ENCODE data around the gene IMPG1.

The IMPG1 gene

GRCh38 chr6:75963569-75963968 lies 108.9 kb downstream of the IMPG1 start:
- Histone ChIP-seq H3K27ac (replicated peaks) (no peak overlapping the region), H3K4me3 (replicated peaks; ENCODE audit: insufficient read depth, low read length) (no peak overlapping the region), H3K27me3 (ENCODE audit: insufficient read depth, poor library complexity, severe bottlenecking) (no peaks in the 10 kb centered on the region)
- TF ChIP-seq POLR2AphosphoS5 (IDR thresholded peaks at IDR 0.05; ENCODE audit: low read depth) = no peak
- TF ChIP-seq GABPA (IDR thresholded peaks at IDR 0.05; ENCODE audit: low read depth) = no peak
- TF ChIP-seq, protein P1, sequence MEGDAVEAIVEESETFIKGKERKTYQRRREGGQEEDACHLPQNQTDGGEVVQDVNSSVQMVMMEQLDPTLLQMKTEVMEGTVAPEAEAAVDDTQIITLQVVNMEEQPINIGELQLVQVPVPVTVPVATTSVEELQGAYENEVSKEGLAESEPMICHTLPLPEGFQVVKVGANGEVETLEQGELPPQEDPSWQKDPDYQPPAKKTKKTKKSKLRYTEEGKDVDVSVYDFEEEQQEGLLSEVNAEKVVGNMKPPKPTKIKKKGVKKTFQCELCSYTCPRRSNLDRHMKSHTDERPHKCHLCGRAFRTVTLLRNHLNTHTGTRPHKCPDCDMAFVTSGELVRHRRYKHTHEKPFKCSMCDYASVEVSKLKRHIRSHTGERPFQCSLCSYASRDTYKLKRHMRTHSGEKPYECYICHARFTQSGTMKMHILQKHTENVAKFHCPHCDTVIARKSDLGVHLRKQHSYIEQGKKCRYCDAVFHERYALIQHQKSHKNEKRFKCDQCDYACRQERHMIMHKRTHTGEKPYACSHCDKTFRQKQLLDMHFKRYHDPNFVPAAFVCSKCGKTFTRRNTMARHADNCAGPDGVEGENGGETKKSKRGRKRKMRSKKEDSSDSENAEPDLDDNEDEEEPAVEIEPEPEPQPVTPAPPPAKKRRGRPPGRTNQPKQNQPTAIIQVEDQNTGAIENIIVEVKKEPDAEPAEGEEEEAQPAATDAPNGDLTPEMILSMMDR (IDR thresholded peaks at IDR 0.05; ENCODE audit: insufficient read depth, low read length) = no peak
- TF ChIP-seq SPI1 (IDR thresholded peaks at IDR 0.05; ENCODE audit: borderline replicate concordance, low read depth) = no peak
- DNase-seq (ENCODE audit: low read depth in 1 of 2, low spot score in 1 of 2) = no peak

GRCh38 chr6:75952128-75952527 lies 120.3 kb downstream of the IMPG1 start:
- Histone ChIP-seq H3K27me3 (ENCODE audit: insufficient read depth, poor library complexity, severe bottlenecking) (no peaks in the 10 kb centered on the region), H3K27ac (replicated peaks) (no peak overlapping the region), H3K4me3 (replicated peaks; ENCODE audit: insufficient read depth, low read length) (no peak overlapping the region)
- TF ChIP-seq GABPA (IDR thresholded peaks at IDR 0.05; ENCODE audit: low read depth) = no peak
- no peak for TF ChIP-seq SPI1 (IDR thresholded peaks at IDR 0.05; ENCODE audit: borderline replicate concordance, low read depth)
- TF ChIP-seq, protein P1 (IDR thresholded peaks at IDR 0.05; ENCODE audit: insufficient read depth, low read length) = no peak
- no peak for TF ChIP-seq REST (IDR thresholded peaks at IDR 0.05; ENCODE audit: insufficient replicate concordance, low read depth)
- no peak for TF ChIP-seq POLR2AphosphoS5 (IDR thresholded peaks at IDR 0.05; ENCODE audit: low read depth)
- no peak for DNase-seq (ENCODE audit: low read depth in 1 of 2, low spot score in 1 of 2)

GRCh38 chr6:75947935-75948334 lies 124.5 kb downstream of the IMPG1 start:
- no peak for DNase-seq (ENCODE audit: low read depth in 1 of 2, low spot score in 1 of 2)
- TF ChIP-seq, protein P1 (IDR thresholded peaks at IDR 0.05; ENCODE audit: insufficient read depth, low read length) = no peak
- no peak for TF ChIP-seq SPI1 (IDR thresholded peaks at IDR 0.05; ENCODE audit: borderline replicate concordance, low read depth)
- TF ChIP-seq GABPA (IDR thresholded peaks at IDR 0.05; ENCODE audit: low read depth) = no peak
- no peak for TF ChIP-seq POLR2AphosphoS5 (IDR thresholded peaks at IDR 0.05; ENCODE audit: low read depth)
- TF ChIP-seq REST (IDR thresholded peaks at IDR 0.05; ENCODE audit: insufficient replicate concordance, low read depth) = no peak
- Histone ChIP-seq H3K27me3 (ENCODE audit: insufficient read depth, poor library complexity, severe bottlenecking) (no peaks in the 10 kb centered on the region), H3K4me3 (replicated peaks; ENCODE audit: insufficient read depth, low read length) (no peak overlapping the region), H3K27ac (replicated peaks) (no peak overlapping the region)

All from HL-60 (cell line).